ENCODE results near the gene ADGRF1.

Gene ADGRF1

DNA sequence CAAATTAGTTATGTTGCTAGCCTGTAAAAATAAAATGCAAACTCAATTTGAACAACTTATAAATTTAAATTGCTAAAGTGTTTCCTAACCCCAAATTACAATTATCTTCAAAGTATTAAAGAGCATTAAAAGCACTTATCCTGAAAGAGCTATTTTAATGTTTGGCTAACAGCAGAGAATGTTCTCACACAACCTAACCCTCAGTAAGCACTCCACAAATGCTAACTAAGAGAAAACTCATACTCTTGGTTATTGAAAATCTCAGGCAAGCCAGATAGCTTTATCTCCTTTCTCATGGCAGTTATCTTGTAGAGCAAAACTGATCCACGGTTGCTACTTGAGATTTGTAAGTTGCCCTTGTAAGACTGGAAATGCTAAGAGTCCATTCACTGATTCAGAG lies 30.5 kb upstream of the ADGRF1 start:
- H3K4me3 ChIP-seq (ENCODE audit: low read depth, low read length) = no peak overlapping the region
- TF ChIP-seq, protein P1, sequence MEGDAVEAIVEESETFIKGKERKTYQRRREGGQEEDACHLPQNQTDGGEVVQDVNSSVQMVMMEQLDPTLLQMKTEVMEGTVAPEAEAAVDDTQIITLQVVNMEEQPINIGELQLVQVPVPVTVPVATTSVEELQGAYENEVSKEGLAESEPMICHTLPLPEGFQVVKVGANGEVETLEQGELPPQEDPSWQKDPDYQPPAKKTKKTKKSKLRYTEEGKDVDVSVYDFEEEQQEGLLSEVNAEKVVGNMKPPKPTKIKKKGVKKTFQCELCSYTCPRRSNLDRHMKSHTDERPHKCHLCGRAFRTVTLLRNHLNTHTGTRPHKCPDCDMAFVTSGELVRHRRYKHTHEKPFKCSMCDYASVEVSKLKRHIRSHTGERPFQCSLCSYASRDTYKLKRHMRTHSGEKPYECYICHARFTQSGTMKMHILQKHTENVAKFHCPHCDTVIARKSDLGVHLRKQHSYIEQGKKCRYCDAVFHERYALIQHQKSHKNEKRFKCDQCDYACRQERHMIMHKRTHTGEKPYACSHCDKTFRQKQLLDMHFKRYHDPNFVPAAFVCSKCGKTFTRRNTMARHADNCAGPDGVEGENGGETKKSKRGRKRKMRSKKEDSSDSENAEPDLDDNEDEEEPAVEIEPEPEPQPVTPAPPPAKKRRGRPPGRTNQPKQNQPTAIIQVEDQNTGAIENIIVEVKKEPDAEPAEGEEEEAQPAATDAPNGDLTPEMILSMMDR (IDR thresholded peaks at IDR 0.05; ENCODE audit: control insufficient read depth, extremely low read depth, insufficient read depth) = no peak
- DNase-seq (ENCODE audit: low read depth) = no peak

DNA sequence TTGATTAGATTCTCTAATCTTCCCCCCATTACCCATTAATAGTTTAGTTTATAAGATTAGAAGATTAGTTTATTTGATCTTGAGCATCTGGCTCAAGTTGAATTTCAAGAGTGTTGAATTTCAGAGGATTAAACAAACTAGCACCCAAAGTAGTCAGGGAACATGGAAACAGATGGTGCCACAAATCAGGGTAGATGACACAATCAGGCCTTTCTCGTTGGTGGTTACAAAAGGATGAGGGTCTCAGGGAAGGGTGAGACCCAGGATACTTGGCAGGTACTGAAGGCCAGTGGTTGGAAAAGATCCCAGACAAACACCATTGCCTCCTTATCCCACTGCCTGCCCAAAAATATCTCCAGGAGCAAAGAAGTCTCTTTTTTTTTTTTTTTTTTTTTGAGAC lies 29.5 kb upstream of the ADGRF1 start:
- no peak overlapping the region for H3K4me3 ChIP-seq (ENCODE audit: low read depth, low read length)
- DNase-seq (ENCODE audit: low read depth) = no peak
- TF ChIP-seq, protein P1 (IDR thresholded peaks at IDR 0.05; ENCODE audit: control insufficient read depth, extremely low read depth, insufficient read depth) = no peak

DNA sequence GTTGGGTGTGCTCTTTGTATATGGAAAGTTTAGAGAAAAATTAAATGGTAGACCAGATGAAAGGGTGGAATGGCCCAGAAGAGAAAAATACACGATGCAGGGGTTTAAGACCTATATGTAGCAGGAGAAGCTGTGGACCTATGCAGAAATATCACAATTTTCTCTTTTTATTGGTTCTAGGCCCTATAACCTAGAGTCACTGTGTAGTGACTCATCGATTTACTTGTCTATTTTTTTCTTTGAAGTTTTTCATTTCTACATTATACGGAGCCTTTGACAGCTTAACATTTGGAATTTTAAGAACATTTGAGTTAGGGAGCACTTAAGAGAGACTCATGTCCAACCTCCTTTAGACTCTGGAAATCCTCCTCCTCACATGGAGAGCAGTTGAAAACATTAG lies 28.3 kb upstream of the ADGRF1 start:
- no peak for DNase-seq (ENCODE audit: low read depth)
- H3K4me3 ChIP-seq (ENCODE audit: low read depth, low read length) = no peak overlapping the region
- TF ChIP-seq, protein P1 (IDR thresholded peaks at IDR 0.05; ENCODE audit: control insufficient read depth, extremely low read depth, insufficient read depth) = no peak

DNA sequence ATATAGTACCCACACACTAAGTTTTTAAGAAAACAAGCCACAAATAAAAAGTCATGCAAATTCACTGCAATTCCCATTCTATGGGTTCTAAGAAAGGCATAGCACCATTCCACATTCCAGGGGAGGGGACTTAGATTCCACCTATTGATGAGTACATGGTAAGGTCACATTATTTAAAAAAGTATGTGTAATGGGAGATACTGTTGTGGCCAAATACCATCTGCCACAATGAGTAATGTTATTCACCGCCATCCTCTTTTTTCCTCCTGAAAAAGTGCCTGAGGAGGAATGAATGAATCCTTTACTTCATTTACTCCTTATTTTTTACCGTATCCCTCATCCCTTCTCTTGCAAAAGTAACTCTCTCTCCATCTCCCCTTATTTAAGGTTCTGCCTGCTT lies 27.0 kb upstream of the ADGRF1 start:
- DNase-seq (ENCODE audit: low read depth) = no peak
- TF ChIP-seq, protein P1 (IDR thresholded peaks at IDR 0.05; ENCODE audit: control insufficient read depth, extremely low read depth, insufficient read depth) = no peak
- H3K4me3 ChIP-seq (ENCODE audit: low read depth, low read length) = no peak overlapping the region

DNA sequence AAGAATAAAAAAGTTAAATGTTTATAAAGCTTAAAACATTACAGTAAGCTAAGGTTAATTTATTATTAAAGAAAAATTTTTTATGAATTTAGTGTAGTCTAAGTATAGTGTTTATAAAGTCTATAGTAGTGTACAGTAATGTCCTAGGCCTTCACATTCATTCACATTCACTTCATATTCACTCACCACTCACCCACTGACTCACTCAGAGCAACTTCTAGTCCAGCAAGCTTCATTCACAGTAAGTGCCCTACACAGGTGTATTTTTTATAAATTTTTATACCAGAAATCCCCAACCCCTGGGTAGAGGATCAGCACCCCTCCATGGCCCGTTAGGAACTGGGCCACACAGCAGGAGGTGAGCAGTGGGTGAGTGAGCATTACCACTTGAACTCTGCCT lies 24.3 kb upstream of the ADGRF1 start:
- no peak overlapping the region for H3K4me3 ChIP-seq (ENCODE audit: low read depth, low read length)
- DNase-seq (ENCODE audit: low read depth) = no peak
- TF ChIP-seq, protein P1 (IDR thresholded peaks at IDR 0.05; ENCODE audit: control insufficient read depth, extremely low read depth, insufficient read depth) = no peak

DNA sequence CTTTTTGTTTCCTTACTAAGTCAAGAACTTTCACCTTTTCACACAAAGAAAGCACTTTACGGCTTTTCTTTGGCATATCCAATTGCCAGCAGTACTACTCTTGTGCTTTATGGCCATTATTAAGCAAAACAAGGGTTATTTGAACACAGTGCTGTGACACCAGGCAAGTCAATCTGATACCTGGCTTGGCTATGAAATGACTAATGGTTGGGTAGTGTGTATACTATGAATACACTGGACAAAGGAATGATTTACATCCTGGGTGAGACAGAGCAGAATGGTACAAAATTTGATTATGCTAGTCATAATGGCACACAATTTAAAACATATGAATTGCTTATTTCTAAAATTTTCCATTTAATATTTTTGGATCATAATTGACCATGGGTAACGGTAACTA lies 22.1 kb upstream of the ADGRF1 start:
- no peak for DNase-seq (ENCODE audit: low read depth)
- no peak overlapping the region for H3K4me3 ChIP-seq (ENCODE audit: low read depth, low read length)
- TF ChIP-seq, protein P1 (IDR thresholded peaks at IDR 0.05; ENCODE audit: control insufficient read depth, extremely low read depth, insufficient read depth) = no peak

DNA sequence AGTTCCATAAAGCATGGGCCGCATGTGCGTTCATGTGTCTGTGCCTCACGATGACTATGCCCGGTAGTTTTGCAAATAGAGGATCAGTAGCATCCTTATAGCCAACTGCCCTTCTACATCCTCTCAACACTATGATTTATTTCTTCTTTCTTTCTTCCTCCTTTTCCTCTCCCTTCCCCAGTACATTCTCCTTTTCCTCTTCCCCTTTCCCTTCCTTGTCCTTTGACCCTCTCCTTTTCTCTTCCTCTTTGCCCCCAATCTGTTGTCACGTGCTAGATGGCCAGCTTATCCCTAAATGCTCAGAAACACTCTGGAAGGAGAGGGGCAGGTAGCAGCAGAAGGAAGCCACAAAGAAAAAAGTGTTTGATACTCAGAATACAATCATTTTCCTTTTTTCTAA lies 20.2 kb upstream of the ADGRF1 start:
- no peak overlapping the region for H3K4me3 ChIP-seq (ENCODE audit: low read depth, low read length)
- DNase-seq (ENCODE audit: low read depth) = no peak
- TF ChIP-seq, protein P1 (IDR thresholded peaks at IDR 0.05; ENCODE audit: control insufficient read depth, extremely low read depth, insufficient read depth) = no peak
